ENCODE results near the gene ATP5PO.

The ATP5PO gene

GRCh38 chr21:33915368-33916199 lies at the start of gene ATP5PO:
ATP5PO (minus strand) TSS chr21:33915804; CDS start chr21:33915763, 41 bp downstream.
- DNase-seq, result peak; percentile 91

- no peak for DNase-seq
Measured at GRCh38 chr21:33964706-33965325, 49.2 kb upstream of the ATP5PO start.

DNA sequence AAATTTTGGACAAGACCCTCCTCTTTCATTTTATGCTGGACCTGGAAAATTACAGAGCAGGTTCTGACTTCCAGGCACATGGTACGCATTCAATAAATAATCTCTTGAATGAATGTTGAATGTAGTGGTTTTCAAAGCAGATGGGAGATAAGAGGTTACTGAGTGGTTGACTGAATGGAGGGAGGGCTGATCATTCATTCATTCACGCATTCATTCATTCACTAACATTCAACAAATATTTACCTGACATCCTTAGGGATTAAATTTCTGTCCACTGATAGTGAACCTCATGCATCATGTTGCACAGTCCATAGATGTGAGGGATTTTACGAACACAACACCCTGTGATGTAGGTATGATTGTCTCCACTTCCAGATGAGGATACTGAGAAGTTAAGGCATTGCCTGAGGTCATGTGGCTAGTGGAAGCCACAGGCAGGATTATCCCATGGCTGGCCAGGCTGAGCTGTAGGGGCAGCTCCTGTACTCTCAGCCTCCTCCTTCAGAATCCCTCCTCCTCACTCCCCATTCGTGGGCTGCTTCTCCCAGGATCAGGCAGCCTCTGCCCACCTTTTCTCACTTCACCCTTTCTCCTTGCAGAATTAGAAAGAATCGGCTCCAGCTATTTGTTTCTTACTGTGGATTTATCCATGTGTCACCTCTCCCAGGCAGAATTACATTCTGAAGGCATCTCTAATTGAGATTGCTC lies 48.4 kb upstream of the ATP5PO start:
- DNase-seq, result no peak

DNA sequence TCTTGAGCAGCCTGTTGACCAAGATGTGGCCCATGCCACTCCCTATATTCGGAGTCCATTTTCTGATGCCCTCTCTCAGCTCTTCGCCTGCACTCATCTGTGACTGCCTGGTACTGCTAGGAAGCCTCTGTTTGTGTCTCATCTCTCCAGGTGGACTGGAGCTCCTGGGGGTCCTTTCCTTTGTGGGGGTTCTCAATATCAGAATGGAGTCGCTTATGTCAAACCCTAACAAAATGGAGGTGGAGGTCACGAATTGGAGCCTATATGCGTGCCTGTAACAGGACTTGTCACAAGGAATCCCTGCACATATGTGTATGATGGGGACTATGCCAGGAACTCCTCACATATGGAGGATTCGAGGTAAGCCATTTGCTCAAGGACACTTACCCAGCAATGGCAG lies 46.7 kb upstream of the ATP5PO start:
- no peak for DNase-seq

DNA sequence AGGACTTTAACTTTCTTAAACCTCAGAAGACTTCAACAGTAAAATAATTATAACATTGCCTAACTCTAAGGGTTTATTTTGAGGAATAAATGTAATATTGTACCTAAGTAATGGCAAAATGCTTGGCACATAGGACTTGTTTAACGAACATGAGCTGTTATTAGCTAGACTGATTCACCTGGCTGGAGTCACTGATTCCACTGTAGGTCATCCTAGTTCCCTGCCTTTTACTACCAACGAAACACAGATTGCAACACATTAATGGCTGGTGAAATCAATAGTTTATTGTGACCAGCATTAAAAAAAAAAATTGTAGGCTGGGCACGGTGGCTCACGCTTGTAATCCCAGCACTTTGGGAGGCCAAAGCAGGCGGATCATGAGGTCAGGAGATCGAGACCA lies 45.5 kb upstream of the ATP5PO start:
- DNase-seq, result no peak

DNA sequence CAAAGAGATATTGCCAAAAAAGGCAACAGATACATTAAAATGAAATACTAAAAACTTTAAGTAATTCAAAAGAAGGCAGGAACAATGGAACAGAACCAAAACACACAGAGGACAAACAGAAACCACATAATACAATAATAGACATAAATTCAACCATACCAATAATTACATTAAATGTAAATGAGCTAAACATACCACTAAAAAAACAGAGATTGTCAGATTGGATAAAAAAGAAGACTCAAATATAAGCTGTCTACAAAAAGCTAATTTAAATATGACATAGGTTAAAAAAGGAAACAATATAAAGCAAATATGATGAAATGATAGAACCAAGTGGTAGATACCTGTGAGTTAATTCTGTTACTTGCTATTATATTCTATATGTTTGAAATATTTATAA lies 44.1 kb upstream of the ATP5PO start:
- no peak for DNase-seq

DNA sequence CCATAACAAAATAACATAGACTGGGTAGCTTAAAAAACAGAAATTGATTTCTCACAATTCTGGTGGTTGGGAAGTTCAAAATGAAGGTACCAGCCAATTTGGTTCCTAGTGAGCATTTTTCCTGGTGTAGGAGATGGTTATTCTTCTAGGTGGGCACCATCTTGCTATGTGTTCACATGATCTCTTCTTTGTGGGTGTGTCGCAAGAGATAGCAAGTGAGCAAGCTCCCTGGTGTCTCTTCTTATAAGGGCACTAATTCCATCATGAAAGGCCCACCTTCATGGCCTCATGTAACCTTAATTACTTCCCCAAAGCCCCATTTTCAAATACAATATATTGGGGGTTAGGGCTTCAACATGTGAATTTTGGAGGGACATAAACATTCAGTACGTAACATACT lies 38.8 kb upstream of the ATP5PO start:
- no peak for DNase-seq

DNA sequence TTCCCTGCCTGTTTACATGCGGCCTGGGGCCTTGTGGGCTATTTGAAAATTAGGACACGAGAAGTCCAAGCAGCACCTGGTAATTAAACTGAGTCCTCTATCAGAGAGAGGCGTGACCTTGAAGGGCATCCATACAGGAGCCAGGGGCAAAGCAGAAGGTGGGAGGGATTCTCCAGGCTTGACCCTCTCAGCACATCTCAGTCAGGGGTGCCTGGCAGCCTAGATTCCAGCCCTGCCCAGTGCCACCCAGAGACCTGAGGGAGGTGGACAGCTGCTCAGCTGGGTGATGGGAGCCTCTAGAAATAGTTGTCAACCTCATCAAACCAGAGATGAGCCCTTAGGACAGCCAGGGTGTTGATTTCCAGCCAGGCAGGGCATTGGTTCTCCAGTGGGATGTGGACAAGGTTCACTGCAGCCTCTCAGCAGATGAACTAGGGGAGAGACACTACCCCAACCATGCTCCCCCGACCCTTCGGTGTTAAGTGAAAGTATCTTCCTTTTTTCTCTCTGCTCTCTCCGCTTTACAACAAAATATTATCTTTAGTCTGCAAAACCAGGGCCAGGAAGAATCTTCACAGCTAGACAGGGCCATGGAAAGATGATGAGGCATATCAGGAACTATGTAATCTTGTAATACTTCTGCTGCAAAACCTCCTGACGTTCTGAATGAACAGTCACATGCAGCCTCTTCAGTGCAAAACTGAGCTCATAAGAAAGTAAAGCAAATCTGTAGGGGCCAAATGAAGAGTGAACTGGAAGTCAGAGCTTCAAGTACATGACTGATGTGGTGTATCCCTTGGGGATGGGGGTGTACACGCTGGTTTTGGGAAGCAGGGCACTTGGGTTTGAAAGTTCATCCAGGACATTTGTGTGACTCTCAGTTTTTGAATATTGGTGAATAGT lies 35.9 kb upstream of the ATP5PO start:
- DNase-seq, result no peak

DNA sequence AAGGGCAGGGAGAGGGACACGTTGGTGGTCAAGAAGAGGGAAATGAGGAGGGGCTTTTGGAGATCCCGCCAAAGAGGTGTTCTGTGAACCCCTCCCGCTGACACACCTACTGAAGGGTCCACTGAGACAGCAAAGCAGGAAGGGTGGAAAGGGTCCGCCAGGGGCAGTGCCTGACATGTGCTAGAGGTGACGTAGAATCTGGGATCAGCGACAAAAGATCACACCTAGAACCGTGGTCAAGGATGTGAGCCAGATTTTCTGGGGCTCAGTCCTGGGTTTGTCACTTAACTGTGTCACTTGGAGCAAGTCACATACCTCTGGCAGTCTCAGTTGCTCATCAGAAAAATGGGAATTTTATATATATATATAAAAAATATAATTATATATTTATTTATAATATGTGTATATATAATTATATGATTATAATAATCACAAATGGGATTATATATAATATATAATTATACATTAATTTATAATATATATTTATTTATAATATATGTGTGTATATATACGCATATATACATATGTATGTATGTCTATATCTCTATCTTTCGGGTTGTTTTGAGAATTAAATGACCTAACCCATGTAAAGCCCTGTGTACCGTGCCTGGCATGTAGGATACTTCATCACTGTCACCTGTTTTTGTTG lies 35.0 kb upstream of the ATP5PO start:
- no peak for DNase-seq

- no peak for DNase-seq
Measured at GRCh38 chr21:33949516-33950430, 34.2 kb upstream of the ATP5PO start.

DNA sequence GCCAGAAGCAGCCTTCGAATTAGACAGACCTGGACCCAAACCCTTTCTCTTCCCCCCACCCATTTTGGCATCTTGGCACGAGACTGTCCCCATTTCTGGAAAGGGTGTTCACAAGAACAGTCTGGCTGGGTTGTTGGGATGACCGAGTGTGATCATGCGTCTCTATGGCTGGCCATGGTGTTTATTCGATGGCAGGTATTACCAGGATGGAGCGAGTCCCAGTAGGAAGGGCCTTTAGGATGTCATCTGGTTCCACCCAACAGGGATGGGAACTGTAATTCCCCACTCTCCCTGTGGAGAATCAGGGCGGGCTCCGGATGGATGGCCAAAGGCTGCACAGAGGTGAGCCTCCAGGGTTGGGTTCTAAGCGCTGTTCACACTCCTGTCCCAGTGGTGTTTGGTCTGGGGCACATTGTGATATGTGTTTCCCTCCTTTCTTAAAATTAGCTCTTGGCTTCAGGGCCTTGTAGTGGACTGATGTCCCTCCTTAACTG lies 33.4 kb upstream of the ATP5PO start:
- DNase-seq, result no peak

GRCh38 chr21:33948096-33948950 lies 32.7 kb upstream of the ATP5PO start:
- DNase-seq, result no peak

DNA sequence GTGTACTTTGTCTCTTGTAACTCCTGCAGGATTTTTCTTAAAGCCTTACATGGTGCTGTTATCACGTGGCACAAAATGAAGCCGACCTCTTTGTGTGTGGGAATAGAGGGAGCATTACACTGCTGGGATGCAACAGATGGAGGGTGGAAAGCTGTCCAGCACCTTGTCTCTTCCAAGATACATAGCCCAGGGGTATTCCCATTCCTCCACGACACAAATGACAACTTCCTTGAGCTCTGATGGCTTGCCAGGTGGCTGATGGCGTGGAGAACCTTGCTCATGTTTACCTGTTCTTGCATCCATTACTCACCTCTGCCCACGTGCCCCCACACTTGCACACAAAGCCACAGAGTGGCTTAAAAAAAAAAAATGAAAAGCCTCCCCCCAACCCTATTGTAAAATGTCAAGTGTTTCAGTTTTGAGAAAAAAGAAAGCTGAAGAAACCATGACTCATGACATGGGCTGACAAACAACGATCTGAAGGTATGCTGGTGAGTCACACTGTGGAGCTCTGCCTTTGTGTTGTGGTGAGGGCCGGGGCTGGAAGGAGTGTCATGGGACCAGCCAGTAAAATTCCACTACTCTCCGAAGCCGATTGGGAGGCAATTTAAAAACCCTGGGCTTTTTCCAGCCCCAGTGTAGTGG lies 32.0 kb upstream of the ATP5PO start:
- peak; percentile 61 for DNase-seq

DNA sequence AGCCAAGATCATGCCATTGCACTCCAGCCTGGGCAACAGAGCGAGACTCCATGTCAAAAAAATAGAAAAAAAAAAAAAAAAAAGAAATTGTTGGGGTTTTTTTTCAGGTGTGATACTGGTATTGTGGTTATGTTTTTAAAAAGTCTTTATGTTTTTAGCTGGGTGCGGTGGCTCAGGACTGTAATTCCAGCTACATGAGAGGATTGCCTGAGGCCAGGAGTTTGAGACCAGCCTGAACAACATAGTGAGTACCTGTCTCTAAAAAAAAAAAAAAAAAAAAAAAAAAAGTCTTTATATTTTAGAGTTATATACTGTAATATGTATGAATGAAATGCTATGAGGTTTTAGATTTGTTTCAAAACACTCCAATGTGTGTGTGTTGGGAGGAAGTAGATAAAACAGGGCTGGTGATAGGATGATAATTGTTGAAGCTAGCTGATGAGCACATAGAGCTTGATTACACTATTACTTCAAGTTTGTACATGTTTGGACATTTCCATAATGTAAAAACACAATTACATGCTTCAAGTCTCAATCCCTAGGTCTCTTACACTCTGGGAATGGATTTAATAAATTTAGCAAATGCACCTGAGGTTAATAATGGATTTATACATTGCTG lies 30.2 kb upstream of the ATP5PO start:
- DNase-seq, result no peak

GRCh38 chr21:33944185-33944763 lies 28.7 kb upstream of the ATP5PO start:
- no peak for DNase-seq

- DNase-seq, result no peak
Measured at GRCh38 chr21:33943293-33943692, 27.7 kb upstream of the ATP5PO start.

GRCh38 chr21:33942426-33942825 lies 26.8 kb upstream of the ATP5PO start:
- no peak for DNase-seq

DNA sequence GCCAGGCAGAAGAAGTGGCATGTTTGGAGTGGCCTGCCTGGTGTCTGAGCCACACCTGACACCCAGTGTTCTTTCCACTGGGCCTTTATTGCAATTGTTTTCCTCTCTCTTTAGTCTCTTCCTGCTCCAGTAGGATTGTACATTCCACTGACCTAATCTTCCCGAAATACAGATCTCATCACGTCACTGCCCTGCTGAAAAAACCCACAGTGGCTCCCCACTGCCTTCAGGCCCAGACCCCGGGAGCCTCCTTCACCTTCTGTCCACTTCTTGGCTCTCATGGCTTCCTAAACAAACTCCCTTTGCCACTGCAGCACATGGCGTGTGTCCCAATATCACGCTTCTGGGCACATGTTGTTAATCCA lies 25.3 kb upstream of the ATP5PO start:
- DNase-seq, result no peak
